ENCODE results near the gene CRB2.

GRCh38 chr9:123311250-123311752 lies 44.7 kb upstream of the CRB2 start:
- no peak for TF ChIP-seq EZH2phosphoT487 (IDR thresholded peaks at IDR 0.05; ENCODE audit: borderline replicate concordance, low read length)
- TF ChIP-seq, protein P1, sequence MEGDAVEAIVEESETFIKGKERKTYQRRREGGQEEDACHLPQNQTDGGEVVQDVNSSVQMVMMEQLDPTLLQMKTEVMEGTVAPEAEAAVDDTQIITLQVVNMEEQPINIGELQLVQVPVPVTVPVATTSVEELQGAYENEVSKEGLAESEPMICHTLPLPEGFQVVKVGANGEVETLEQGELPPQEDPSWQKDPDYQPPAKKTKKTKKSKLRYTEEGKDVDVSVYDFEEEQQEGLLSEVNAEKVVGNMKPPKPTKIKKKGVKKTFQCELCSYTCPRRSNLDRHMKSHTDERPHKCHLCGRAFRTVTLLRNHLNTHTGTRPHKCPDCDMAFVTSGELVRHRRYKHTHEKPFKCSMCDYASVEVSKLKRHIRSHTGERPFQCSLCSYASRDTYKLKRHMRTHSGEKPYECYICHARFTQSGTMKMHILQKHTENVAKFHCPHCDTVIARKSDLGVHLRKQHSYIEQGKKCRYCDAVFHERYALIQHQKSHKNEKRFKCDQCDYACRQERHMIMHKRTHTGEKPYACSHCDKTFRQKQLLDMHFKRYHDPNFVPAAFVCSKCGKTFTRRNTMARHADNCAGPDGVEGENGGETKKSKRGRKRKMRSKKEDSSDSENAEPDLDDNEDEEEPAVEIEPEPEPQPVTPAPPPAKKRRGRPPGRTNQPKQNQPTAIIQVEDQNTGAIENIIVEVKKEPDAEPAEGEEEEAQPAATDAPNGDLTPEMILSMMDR (IDR thresholded peaks at IDR 0.05; ENCODE audit: low read depth, low read length, poor library complexity, severe bottlenecking), result no peak
